CD4-positive, alpha-beta T cell treated with Interleukin-17A for 4 hours (primary cell): ENCODE data around the gene PFKL.

Experiments used
- DNase-seq: peaks from one replicate; pipeline ENCODE4 v3.0.0-alpha.2; 2020; ENCODE audit warnings: mixed read lengths

The PFKL gene

GRCh38 chr21:44314561-44314960 lies 14.7 kb downstream of the PFKL start:
- DNase-seq, result no peak

- no peak for DNase-seq
Observed at GRCh38 chr21:44315691-44316203, 15.9 kb downstream of the PFKL start.

DNA sequence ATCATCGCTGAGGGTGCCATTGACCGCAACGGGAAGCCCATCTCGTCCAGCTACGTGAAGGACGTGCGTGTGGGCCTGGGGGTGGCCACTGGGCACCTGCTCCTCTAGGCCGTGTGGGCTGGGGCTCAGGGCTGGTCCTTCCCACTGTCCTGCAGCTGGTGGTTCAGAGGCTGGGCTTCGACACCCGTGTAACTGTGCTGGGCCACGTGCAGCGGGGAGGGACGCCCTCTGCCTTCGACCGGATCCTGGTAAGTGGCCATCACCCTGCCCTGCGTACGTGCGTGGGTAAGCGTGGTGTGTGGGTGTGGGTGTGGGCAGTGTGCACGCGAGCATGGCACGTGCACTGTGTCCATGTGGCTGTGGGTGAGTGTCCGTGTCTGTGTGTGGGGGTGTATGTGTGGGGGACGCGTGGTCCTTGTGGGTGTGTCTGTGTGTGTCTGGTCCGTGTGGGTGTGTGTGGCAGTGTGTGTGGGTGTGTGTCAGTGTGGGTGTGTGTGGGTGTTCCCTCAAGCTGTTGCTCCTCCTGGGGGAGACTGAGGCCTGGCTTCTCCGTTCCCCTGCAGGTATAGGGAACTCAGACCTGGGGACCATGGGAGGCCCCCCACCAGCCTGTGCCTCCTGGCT lies 16.5 kb downstream of the PFKL start:
- no peak for DNase-seq

DNA sequence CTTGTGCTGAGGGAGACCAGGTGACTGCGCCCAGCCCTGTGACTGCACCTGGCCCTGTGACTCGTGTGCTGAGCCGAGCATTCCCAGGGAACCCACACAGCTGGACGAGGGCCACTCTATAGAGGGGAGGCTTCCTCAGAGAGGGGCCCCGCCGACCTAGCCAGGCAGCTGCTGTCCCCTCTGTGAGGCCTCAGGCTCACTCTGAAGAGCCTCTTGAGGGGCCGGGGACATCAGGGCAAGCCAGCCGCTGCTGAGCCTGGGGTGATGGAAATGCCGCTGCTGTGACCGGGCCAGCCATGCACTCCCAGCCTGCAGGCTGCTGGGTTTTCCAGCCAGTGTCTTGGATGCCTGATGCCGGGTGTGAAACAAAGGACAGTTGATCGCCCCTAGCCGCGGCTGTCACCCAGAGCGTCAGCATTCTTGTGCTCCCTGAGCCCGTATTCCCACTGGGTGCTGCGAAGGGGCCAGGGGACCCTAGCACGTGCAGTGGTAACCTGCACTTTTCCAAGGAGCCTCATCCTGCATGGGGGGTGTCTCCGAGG lies 17.5 kb downstream of the PFKL start:
- no peak for DNase-seq

GRCh38 chr21:44317871-44318270 lies 18.0 kb downstream of the PFKL start:
- no peak for DNase-seq

- no peak for DNase-seq
Observed at GRCh38 chr21:44318489-44319285, 18.8 kb downstream of the PFKL start.

DNA sequence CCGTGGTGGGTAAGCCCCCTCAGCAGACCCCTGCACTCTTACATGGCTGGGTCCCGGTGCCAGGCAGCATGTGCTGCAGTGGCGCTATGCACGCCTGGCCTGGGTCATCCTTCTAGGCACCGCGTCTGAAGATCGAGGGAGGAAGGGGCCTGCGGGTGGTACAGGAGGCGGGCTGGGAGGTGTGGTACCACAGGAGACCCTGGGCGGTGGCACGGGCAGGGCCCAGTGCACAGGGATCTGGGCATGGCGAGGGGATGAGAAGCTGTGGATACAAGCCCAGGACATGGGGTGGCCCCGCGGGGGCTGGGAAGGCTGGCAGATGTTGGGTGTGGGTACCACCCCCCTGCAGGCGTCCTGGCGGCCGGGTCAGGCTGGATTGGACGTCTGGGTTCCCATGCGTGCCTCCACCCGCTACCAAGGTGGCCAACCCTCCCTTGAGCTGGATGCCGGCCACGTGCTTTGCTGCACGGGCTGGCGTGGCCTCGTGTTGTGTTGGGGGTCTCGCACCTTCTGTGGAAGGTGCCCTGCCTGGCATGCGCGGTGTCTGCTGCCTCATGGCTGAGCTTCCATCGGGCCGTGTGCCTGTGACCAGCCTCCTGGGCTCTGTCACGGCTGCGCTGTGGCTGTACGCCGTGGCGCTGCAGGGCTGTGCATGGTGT lies 19.7 kb downstream of the PFKL start:
- no peak for DNase-seq

DNA sequence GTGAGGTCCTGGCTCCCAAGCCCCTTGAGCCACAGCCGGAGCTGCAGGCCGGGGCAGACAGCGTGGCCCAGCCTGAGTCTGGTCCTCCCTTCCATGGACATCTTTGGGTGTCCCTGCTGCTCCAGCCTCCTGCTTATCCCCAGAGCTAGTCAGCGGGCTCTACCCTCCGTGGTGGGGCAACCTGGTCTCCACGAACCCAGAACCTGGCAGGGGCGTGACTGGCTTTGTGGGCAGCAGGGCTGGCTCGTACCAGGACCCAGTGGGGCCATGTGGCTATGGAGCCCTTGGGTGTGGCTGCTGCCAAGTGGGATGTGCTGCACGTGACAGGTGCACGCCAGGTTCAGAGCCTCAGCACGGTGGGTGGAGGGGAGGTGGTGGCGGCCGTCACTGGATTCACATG lies 21.0 kb downstream of the PFKL start:
- no peak for DNase-seq

GRCh38 chr21:44321846-44322450 lies 22.1 kb downstream of the PFKL start:
- DNase-seq, result no peak

GRCh38 chr21:44322621-44323325 lies 22.9 kb downstream of the PFKL start:
- no peak for DNase-seq

DNA sequence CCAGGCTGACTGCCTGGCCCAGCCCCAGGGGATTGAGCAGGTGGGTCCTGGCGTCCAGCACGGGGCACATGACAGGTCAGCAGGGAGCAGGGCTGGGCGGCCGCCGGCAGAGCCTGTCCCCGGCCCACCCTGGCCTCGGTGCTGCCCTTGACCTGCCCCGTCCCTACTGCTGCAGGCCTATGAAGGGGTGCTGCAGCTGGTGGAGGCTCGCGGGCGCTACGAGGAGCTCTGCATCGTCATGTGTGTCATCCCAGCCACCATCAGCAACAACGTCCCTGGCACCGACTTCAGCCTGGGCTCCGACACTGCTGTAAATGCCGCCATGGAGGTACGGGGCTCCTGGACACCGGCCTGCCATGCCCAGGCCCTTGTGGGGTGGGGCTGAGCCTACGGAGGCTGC lies 23.7 kb downstream of the PFKL start:
- no peak for DNase-seq

GRCh38 chr21:44324106-44324853 lies 24.4 kb downstream of the PFKL start:
- no peak for DNase-seq

DNA sequence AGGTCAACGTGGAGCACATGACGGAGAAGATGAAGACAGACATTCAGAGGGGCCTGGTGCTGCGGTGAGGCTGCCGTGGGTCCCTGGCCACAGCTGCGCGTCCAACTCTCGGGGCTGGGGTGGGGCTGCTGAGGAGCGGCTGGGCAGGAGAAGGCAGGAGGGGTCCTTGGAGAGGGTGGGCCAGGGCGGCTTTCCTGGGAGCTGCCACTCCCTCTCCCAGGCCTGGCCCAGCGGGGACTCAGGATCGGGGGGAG lies 24.9 kb downstream of the PFKL start:
- DNase-seq, result no peak

GRCh38 chr21:44325386-44326271 lies 25.8 kb downstream of the PFKL start:
- DNase-seq, result no peak

GRCh38 chr21:44326272-44326647 lies 26.4 kb downstream of the PFKL start:
- no peak for DNase-seq

GRCh38 chr21:44326716-44327602 lies 27.1 kb downstream of the PFKL start:
- DNase-seq, result no peak

- DNase-seq, result no peak
Observed at GRCh38 chr21:44327603-44327974, 27.7 kb downstream of the PFKL start.

- DNase-seq, result no peak
Observed at GRCh38 chr21:44328242-44328895, 28.5 kb downstream of the PFKL start.

GRCh38 chr21:44329086-44329889 lies 29.4 kb downstream of the PFKL start:
- DNase-seq, result no peak
